ENCODE measurements around the gene BRCA1.
"Not testable (repeated sequence)": the region's sequence is repeated elsewhere in the genome, so short reads cannot be mapped to it uniquely, and the experiment has no call there.

The BRCA1 gene

GRCh38 chr17:43135454-43135819 is 10.3 kb upstream of the BRCA1 start:
- TF ChIP-seq CTCF (IDR thresholded peaks at IDR 0.05; ENCODE audit: low read length, missing control alignments): no peak
- H3K4me3 ChIP-seq (replicated peaks; ENCODE audit: low read depth, low read length): no peak overlapping the region
- no peak for DNase-seq (ENCODE audit: low read depth)

GRCh38 chr17:43134774-43135453 is 9.8 kb upstream of the BRCA1 start:
- no peak for TF ChIP-seq CTCF (IDR thresholded peaks at IDR 0.05; ENCODE audit: low read length, missing control alignments)
- H3K4me3 ChIP-seq (replicated peaks; ENCODE audit: low read depth, low read length): no peak overlapping the region
- DNase-seq (ENCODE audit: low read depth): no peak

DNA sequence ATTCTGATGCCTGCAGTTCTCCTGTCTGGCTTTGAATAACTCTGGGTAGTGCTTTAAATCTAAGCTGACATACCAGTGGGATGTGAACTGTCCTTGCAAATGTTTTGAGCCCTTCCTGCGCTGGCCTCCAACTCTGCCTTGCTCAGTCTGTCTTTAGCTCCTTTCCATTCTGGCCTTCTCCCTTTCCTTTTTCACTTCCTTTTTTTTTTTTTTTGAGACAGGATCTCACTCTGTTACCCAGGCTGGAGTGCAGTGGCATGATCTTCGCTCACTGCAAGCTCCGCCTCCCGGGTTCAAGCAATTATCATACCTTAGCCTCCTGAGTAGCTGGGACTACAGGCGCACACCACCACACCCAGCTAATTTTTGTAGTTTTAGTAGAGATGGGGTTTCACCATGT is 8.3 kb upstream of the BRCA1 start:
- not testable (repeated sequence) for H3K4me3 ChIP-seq (replicated peaks; ENCODE audit: low read depth, low read length); DNase-seq (ENCODE audit: low read depth)

DNA sequence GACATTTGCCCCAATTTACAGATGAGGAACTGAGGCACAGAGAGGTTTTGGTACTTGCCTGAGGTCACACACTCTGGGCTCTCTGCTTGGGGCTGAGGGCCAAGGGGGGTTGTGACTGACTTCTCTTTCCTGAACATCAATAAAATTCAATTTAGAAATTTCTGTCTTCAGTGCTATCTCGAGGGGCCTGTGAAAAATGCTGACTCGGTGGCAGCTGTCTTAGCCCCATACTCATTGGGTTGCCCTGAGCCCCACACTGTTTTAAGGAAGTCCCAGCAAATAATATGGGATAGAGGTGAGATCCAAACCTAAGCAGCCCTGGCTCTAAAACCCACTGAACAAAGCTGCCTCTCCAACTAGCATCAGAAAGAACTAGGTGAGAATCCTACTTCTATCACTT is 7.0 kb upstream of the BRCA1 start:
- TF ChIP-seq CTCF (IDR thresholded peaks at IDR 0.05; ENCODE audit: low read length, missing control alignments): no peak
- no peak for DNase-seq (ENCODE audit: low read depth)
- no peak overlapping the region for H3K4me3 ChIP-seq (replicated peaks; ENCODE audit: low read depth, low read length)

GRCh38 chr17:43129671-43130010 is 4.5 kb upstream of the BRCA1 start:
- no peak overlapping the region for H3K4me3 ChIP-seq (replicated peaks; ENCODE audit: low read depth, low read length)
- no peak for TF ChIP-seq CTCF (IDR thresholded peaks at IDR 0.05; ENCODE audit: low read length, missing control alignments)
- no peak for DNase-seq (ENCODE audit: low read depth)

GRCh38 chr17:43127333-43127876 is 2.2 kb upstream of the BRCA1 start:
- H3K4me3 ChIP-seq (replicated peaks; ENCODE audit: low read depth, low read length); DNase-seq (ENCODE audit: low read depth): not testable (repeated sequence)

- no peak for TF ChIP-seq CTCF (IDR thresholded peaks at IDR 0.05; ENCODE audit: low read length, missing control alignments)
- no peak overlapping the region for H3K4me3 ChIP-seq (replicated peaks; ENCODE audit: low read depth, low read length)
- DNase-seq (ENCODE audit: low read depth): no peak
Observed at GRCh38 chr17:43126911-43127290, 1.7 kb upstream of the BRCA1 start.
